ENCODE measurements around the gene HP1BP3.

HP1BP3 gene

DNA sequence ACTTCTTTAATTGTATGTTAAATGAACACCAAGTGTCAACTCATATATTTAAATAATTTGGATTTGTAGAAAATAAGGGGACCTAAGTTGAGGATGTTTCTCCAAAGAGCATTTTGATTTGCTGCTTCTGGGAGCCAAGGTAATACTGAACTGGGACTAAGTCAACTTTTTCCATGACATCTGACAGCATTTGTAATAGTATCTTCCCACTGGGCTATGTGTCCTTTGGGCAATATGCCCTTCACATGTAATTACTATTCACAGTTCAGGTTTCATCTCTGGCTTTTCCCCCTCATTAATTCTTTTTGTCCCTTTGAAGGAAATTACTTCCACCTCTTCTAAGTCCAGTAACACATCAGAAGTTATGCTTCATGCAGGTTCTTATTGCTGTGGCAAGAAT, 36.7 kb upstream of the HP1BP3 start:
- TF ChIP-seq, protein P1, sequence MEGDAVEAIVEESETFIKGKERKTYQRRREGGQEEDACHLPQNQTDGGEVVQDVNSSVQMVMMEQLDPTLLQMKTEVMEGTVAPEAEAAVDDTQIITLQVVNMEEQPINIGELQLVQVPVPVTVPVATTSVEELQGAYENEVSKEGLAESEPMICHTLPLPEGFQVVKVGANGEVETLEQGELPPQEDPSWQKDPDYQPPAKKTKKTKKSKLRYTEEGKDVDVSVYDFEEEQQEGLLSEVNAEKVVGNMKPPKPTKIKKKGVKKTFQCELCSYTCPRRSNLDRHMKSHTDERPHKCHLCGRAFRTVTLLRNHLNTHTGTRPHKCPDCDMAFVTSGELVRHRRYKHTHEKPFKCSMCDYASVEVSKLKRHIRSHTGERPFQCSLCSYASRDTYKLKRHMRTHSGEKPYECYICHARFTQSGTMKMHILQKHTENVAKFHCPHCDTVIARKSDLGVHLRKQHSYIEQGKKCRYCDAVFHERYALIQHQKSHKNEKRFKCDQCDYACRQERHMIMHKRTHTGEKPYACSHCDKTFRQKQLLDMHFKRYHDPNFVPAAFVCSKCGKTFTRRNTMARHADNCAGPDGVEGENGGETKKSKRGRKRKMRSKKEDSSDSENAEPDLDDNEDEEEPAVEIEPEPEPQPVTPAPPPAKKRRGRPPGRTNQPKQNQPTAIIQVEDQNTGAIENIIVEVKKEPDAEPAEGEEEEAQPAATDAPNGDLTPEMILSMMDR (IDR thresholded peaks at IDR 0.05; ENCODE audit: low read depth, low read length): no peak
- no peak for DNase-seq (ENCODE audit: extremely low read depth, low read depth)

DNA sequence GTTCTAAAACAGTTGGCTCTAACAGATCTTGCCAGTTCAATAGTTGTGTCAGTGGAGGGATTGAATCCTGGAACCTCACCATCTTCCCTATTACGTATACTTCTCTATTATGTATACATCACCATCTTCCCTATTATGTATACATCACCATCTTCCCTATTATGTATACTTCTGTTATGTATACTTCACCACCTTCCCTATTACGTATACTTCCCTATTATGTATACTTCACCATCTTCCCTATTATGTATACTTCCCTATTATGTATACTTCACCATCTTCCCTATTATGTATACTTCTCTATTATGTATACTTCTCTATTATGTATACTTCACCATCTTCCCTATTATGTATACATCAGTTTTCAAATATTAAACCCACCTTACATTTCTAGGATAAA, 34.4 kb upstream of the HP1BP3 start:
- DNase-seq (ENCODE audit: extremely low read depth, low read depth): no peak
- TF ChIP-seq, protein P1 (IDR thresholded peaks at IDR 0.05; ENCODE audit: low read depth, low read length): no peak

DNA sequence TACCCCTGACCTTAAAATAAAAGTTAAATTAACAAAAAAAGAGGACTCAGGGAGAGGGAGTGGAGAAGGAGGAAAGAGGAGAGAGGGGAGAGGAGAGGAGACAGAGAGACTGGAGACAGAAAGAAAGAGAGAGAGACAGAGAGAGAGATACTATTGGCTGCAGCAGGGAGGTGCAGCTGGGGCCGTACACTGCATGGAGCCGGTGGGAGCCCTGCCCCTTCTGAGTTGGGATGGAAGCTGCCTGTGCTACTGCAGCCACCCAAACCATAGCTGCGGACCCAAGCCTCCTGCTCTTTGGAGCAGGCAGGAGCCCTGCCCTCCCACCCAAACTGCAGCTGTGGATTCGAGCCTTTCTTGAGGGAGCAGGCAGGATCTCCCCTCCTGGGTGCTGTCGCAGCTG, 32.7 kb upstream of the HP1BP3 start:
- DNase-seq (ENCODE audit: extremely low read depth, low read depth): no peak
- TF ChIP-seq, protein P1 (IDR thresholded peaks at IDR 0.05; ENCODE audit: low read depth, low read length): no peak

DNA sequence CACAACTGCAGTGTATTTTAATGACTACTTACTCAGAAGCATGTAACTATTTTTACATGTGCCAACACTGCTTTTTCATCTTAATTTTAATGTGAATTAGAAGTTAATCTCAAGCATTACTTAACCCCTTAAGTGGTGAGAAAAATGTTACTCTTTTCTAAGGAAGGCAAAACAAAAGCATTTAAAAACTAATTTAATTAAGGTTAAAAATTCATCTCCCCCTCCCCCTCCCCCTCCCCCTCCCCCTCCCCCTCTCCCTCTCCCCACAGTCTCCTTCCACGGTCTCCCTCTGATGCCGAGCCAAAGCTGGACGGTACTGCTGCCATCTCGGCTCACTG, 27.4 kb upstream of the HP1BP3 start:
- DNase-seq (ENCODE audit: extremely low read depth, low read depth): no peak
- TF ChIP-seq, protein P1 (IDR thresholded peaks at IDR 0.05; ENCODE audit: low read depth, low read length): no peak

GRCh38 chr1:20811916-20812315, 24.8 kb upstream of the HP1BP3 start:
- no peak for DNase-seq (ENCODE audit: extremely low read depth, low read depth)
- TF ChIP-seq, protein P1 (IDR thresholded peaks at IDR 0.05; ENCODE audit: low read depth, low read length): no peak

GRCh38 chr1:20793236-20793635, 6.1 kb upstream of the HP1BP3 start:
- TF ChIP-seq, protein P1 (IDR thresholded peaks at IDR 0.05; ENCODE audit: low read depth, low read length): no peak
- DNase-seq (ENCODE audit: extremely low read depth, low read depth): no peak

DNA sequence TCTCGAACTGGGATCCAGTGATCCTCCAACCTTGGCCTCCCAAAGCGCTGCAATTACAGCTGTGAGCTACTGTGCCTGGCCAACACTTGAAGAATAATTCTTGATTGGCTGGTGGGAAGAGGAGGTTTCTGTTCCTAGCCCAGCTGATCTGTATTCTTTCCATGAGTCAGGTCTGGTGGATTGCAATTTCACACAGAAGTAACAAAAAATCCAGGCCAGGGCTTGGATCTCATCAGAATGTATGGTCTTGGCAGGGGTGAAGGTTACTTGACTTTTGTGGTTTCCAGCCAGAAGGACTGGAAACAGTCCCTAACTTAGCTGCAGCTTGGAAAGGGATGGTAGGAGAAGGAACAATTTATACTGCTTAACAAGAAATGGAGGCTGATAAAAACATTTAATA, 5.1 kb upstream of the HP1BP3 start:
- TF ChIP-seq, protein P1 (IDR thresholded peaks at IDR 0.05; ENCODE audit: low read depth, low read length): no peak
- peak; percentile 67 for DNase-seq (ENCODE audit: extremely low read depth, low read depth)
